GM18517 (cell line): ENCODE data around the gene R3HDM2.
A peak's percentile ranks its signal among the peaks of the same experiment; 100 is the strongest.
"Not testable (repeated sequence)": the region's sequence is repeated elsewhere in the genome, so short reads cannot be mapped to it uniquely, and the experiment has no call there.

Source experiments
- ATAC-seq: cut with Tn5 transposase; IDR thresholded peaks from one replicate; pipeline ENCODE4 v1.9.1; 2021; ENCODE audit warnings: mild to moderate bottlenecking, moderate library complexity; ENCODE audit not compliant: unreplicated experiment

Gene R3HDM2

DNA sequence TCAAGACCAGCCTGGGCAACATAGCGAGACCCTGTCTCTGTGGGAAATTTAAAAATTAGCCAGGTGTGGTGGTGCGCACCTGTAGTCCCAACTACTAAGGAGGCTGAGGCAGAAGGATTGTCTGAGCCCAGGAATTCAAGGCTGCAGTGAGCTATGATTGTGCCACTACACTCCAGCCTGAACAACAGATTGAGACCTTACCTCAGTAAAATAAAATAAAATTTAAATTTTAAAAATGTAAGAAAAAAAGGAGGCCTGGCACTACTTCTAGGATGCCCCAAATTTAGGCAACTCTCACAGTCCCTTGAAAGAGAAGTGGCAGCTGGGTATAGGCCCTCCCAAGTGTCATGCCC, 23.3 kb upstream of the R3HDM2 start:
- no peak for ATAC-seq

DNA sequence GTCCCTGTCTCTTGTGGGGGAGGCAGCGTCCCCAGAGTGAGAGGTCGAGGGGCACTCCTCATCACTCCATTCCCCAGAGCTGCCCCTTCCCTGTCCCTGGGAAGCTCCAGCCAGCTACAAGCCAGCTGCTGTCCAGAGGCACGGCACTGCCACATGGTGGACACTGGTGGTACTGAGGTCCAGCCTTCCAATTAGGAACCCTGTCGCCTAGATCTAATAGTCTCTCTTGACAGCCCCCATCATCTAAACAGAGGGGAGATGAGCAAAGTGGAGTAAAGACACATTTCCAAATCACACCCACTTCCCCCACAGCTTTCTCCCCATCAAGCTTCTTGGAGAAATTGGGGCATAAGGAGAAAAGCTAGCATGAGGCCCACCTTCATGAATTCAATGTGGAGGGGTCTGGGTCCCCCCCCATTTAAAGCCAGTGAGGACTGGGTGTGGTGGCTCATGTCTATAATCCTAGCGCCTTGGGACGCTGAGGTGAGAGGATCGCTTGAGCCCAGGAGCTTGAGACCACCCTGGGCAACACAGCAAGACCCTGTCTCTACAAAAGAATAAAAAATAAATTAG, 22.2 kb upstream of the R3HDM2 start:
- no peak for ATAC-seq

DNA sequence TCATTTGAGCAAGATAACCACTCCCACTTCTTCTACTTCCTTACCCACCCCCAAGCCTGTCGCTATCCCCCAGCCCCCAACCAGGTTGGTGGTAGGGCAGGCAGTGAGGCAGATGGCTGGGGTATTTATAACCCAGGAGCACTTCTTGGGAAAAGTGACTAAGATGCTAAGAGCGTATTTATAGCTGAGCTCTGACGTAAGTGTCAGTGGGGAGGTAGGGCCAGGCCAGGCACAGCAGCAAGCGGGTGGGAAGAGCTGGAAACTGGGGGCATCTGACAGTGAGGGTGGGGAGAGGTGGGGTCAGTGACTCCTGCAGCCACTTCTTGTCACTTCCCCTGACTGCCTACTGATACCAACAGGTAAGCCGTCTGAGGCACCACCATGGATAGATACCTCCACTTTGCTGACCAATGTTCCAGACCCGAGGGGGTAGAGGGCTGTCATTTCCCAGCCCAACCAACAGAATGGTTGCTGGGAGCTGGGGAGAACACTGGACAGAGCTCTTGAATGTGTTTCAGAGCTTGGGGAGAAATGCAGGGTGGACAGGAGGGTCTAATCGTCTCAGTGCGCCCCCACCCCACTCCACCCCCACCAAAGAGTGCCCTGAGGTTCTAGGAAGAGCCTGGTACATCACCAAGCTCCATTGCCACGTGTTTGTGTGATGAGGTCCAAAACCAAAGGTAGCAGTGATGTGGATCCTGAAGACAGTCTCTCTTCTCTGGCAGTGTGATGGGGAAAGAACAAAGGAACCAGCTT, 21.5 kb upstream of the R3HDM2 start:
- no peak for ATAC-seq

- no peak for ATAC-seq
Measured at GRCh38 chr12:57451233-57451778, 20.5 kb upstream of the R3HDM2 start.

DNA sequence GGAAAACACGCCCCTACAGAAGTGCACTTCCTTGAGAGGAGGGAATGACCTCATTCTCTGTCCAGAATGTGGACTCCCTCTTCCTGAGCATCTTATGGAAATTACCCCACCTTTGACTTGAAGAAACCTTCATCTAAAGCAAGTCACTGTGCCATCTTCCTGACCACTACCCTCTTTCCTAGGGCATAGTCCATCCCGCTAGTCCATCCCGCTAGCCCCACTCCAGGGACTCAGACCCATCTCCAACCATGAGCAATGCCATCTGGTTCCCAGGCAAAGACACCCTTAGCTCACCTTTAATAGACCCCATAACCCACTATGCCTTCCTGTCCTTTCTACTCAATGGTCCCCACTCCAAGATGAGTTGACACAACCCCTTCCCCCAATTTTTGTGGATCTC, 19.2 kb upstream of the R3HDM2 start:
- ATAC-seq = no peak

DNA sequence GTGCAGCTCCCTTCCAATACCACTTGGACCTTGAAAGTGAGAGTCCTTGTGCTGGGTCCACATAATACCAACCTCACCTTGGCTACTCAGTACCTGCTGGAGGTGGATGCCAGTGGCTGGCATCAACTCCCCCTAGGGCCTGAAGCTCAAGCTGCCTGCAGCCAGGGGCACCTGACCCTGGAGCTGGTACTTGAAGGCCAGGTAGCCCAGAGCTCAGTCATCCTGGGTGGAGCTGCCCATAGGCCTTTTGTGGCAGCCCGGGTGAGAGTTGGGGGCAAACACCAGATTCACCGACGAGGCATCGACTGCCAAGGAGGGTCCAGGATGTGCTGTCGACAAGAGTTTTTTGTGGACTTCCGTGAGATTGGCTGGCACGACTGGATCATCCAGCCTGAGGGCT, 18.5 kb upstream of the R3HDM2 start:
- no peak for ATAC-seq

DNA sequence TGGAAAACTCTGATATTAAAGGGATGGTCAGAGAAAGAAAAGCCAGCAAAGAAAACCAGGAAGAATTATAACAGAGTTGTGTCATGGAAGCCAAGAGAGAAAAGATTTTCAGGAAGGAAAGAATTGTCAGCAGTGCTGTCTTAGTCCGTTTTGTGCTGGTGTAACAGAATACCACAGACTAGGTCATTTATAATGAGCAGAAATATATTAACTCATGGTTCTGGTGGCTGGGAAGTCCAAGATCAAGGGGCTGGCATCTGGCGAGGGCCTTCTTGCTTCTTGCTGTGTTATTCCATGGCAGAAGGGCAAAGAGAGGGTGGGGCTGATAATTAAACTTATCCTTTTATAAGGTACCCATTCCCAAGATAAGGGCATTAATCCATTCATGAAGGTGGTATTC, 17.8 kb upstream of the R3HDM2 start:
- no peak for ATAC-seq

DNA sequence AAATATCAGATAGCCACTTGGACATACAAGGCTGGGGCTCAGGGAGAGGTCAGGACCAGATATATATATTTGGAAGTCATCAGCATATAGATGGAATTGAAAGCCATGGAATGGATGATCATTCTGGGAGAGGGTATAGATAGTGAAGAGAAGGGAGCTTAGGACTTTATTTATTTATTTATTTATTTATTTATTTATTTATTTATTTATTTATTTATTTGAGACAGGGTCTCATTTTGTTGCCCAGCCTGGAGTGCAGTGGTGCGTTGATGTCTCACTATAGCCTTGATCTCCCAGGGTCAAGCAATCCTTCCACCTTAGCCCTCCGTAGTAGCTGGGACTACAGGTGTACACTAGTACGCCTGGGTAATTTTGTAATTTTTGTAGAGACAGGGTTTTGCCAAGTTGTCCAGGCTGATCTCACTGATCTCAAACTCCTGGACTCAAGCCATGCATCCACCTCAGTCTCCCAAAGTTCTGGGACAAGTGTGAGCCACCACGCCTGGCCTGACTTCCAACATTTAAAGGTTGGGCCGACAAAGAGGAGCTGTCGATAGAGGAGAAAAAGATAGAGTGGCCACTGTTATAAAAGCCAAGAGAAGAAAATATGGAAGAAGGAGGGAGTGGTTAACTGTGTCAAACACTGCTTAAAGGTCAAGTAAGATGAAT, 15.6 kb upstream of the R3HDM2 start:
- no peak for ATAC-seq

DNA sequence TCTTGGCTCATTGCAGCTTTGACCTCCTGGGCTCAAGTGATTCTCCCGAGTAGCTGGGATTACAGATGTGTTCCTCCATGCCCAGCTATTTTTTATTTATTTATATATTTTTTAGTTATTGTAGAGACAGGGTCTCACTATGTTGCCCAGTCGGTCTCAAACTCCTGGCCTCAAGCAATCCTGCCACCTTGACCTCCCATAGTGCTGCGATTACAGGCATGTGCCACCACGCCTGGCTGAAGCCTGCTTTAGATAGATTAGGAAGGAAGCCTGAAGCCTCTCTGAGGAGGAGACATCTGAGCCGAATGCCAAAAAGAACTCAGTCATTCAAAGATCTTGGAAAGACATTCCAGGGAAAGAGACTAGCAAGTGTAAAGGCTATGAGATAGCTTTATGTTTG, 13.9 kb upstream of the R3HDM2 start:
- ATAC-seq = no peak

GRCh38 chr12:57444337-57444736, 13.5 kb upstream of the R3HDM2 start:
- not testable (repeated sequence) for ATAC-seq

DNA sequence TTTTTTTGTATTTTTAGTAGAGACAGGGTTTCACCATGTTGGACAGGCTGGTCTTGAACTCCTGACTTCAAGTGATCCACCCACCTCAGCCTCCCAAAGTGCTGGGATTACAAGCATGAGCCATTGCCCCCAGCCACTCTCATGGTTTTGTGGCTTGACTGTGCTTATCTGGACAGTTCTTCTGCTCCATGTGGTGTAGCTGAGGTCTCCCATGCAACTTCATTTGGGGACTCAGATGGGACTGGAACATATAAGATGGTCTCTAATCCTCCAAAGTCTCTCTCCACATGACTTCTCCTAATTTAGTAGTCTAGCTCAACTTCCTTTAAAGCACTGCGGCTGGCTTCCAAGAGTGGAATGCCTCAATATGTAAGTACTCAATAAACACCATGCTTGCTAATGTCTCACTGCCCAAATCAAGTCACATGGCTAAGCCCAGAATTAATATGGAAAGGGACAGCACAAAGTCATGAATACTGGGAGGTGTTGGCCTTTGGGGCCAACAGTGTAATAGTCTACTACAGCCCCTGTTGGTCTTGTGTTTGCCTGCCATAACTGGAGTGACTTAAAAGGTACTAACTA, 11.1 kb upstream of the R3HDM2 start:
- no peak for ATAC-seq

DNA sequence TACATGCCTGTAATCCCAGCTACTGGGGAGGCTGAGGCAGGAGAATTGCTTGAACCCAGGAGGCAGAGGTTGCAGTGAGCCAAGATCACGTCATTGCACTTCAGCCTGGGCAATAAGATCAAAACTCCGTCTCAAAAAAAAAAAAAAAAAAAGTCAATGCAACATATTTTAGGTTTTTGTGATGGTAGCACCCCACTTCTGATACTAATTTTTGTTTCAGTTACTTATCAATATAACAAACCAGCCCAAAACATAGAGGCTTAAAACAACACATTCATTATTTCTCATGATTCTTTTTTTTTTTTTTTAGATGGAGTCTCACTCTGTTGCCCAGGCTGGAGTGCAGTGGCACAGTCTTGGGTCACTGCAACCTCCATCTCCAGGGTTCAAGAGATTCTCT, 10.6 kb upstream of the R3HDM2 start:
- ATAC-seq = not testable (repeated sequence)

DNA sequence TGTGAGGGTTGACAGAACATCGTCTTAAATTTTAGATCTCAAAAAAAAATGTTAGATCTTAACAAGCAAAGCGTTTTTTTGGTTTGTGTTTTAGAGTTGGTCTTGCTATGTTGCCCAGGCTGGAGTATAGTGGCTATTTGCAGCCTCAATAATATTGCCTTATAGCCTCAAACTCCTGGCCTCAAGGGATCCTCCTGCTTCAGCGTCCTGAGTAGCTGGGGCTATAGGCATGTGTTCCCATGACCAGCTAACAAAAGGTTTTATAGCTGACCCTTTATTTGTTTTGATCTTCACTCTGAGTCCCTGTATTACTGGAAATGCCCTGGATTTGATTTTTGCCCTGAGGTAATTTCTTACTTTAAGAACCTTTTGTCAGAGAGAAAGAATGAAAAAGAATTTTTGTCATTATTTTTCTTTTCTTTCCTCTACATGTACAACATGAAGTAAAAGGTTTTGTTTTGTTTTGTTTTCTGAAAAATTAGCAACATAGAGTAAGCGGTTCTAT, 9.0 kb upstream of the R3HDM2 start:
- no peak for ATAC-seq

DNA sequence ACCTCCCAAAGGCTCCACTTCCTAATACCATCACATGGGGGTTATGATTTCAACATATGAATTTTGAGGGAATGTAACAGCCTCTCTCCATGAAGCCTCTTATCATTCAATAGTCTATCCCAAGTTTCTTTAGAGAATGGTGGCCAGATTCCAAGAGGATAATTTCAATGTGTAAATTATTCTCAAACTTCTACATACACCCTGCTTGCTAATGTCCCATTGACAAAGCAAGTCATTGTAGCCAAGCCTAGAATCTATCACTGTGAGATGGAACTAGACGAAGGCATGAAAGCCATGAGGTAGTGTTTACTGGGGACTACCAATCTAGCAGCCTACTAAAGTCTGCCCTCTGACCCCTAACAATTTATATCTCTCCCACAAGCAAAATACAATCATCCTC, 7.6 kb upstream of the R3HDM2 start:
- ATAC-seq = no peak

GRCh38 chr12:57435293-57435692, 4.5 kb upstream of the R3HDM2 start:
- ATAC-seq = no peak

DNA sequence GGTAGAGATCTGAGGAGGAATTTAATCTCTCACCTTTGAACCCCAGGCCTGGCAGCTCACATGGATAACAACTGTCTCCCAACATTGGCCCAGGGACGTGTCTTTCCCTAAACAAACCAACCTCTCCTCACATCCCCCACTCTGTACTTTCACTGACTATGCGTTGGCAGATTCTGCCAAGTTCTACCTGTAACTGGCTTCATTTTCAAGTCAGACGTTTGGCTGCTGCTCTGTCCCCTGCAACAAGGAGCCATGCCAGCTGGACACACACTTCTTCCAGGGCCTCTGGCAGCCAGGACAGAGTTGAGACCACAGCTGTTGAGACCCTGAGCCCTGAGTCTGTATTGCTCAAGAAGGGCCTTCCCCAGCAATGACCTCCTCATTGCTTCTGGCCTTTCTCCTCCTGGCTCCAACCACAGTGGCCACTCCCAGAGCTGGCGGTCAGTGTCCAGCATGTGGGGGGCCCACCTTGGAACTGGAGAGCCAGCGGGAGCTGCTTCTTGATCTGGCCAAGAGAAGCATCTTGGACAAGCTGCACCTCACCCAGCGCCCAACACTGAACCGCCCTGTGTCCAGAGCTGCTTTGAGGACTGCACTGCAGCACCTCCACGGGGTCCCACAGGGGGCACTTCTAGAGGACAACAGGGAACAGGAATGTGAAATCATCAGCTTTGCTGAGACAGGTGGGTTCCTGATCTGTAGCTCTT, 3.8 kb upstream of the R3HDM2 start, which contains the start of gene INHBC:
Gene INHBC (plus strand): TSS at position 268 of the 707 bp plus-strand sequence. CDS start 103 bp downstream, at position 371.
- ATAC-seq = no peak

- ATAC-seq = no peak
Measured at GRCh38 chr12:57433370-57433769, 2.5 kb upstream of the R3HDM2 start.

DNA sequence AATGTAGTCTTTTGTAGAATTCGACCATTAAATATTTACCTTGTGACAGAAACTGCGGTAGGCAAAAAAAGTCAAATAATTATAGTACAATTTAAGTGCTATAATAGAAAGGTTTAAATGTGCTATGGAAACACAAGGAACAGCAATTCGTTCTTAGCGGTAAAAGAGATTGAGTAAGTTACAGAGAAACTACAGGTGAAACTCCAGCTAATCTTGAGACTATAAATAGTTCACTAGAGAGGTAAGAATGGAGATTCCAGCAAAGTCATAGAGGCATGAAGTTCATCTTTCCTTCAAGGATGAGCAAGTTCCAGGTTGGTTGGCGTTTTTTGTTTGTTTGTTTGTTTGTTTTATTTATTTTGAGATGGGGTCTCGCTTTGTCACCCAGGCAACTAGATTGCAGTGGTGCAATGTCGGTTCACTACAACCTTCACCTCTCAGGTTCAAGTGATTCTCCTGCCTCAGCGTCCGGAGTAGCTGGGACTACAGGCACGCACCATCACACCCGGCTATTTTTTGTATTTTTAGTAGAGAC, 878 bp upstream of the R3HDM2 start:
- ATAC-seq = no peak

DNA sequence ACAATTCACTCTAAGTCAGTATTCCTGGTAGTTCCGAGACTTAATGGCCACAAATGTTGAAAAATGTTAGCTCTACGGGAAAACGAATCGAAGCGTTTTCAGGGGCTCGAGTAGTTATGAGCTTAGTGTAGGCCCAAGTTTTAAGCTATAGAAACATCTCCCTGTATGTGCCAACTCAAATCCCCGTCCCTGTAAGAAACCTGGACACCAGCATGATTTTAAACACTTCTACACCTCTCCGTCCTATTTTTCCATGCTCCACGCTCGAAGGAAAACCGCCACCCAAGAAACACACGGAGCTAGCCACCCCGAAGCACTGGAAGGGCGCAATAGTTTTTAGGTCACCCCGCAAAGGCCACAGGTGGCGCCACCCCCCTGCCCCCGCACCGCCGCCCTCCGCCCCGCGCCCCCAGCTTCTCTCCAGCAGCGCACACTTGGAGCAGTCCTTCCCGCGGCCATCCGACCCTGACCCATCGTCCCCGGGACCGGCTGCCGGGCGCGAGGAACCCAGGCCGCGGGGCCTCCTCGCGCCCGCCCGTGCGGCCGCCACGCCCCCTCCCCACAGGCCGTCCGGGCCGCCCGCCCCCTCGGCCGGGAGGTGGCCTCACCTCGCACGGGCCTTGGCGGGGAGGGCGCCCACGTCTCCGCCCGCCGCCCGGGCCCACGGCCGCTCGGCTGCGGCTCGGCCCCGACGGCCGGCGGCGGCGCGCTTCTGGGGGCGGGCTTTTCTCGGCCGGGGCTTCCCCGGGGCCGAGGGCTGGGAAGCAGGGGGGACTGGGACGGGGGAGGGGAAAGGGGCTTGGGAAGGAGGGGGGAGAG, 522 bp downstream of the R3HDM2 start:
- ATAC-seq = peak; percentile 16
